PC-3 (cell line): ENCODE data around the gene SFSWAP.

Experiments used
- EZH2 ChIP-seq: fragments of 300-600 bp; sonication (generic); IDR thresholded peaks from one replicate; pipeline ENCODE4 v1.6.1; 2017; ENCODE audit warnings: antibody characterized with exemption, mild to moderate bottlenecking, low read length; ENCODE audit not compliant: unreplicated experiment
- TF ChIP-seq, protein P1 (sequence below): fragments of 300-600 bp; sonication (generic); conservative IDR thresholded peaks from 2 replicates; pipeline ENCODE4 v1.5.1; 2017; ENCODE audit warnings: antibody characterized with exemption, low read depth, mild to moderate bottlenecking, low read length

DNA sequence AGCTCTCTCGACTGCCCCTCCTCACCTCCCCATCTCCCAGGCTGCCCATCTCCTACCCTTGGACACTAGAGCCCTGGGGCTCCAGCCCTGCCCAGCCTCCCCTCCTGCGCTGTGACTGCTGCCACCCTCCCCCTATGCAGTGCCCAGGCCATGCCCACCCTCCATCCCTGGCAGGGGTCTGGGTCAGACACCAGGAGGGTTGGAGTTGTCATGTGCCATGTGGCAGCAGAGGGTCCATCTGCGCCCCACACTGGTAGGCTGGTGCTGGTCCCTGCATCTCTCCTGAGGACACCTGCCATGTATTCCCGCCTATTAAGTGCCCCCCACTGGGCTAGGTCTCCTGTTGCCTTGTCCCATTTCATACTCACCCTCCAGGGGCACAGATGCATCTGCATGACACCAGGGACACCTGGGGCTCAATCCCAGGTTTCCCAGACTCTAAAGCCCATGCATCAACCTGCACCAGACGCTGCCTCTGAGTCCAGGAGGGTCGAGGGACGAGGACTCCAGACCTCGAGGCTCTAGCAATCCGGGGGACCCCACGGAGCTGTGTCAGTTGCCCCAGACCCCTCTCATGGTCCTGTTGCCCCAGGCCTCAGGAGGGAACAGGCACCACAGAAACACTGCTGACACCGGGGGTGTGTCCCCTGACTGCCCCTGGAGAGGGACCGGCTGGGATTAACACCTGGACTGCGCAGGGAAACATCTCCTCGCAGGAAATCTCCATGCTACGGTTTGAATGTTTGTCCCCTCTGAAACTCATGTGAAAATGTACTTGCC is 23.4 kb upstream of the SFSWAP start:
- TF ChIP-seq, protein P1, sequence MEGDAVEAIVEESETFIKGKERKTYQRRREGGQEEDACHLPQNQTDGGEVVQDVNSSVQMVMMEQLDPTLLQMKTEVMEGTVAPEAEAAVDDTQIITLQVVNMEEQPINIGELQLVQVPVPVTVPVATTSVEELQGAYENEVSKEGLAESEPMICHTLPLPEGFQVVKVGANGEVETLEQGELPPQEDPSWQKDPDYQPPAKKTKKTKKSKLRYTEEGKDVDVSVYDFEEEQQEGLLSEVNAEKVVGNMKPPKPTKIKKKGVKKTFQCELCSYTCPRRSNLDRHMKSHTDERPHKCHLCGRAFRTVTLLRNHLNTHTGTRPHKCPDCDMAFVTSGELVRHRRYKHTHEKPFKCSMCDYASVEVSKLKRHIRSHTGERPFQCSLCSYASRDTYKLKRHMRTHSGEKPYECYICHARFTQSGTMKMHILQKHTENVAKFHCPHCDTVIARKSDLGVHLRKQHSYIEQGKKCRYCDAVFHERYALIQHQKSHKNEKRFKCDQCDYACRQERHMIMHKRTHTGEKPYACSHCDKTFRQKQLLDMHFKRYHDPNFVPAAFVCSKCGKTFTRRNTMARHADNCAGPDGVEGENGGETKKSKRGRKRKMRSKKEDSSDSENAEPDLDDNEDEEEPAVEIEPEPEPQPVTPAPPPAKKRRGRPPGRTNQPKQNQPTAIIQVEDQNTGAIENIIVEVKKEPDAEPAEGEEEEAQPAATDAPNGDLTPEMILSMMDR = no peak
- TF ChIP-seq EZH2 = no peak
